K562 (cell line): ENCODE data around the gene SRRM4.

Source experiments
- MNT ChIP-seq, 2 experiments: fragments of 450-650 bp; conservative IDR thresholded peaks; 2 replicates each; pipeline ENCODE4 v1.6.1; 2017; ENCODE audit warnings: mild to moderate bottlenecking in 2 of 2, moderate library complexity in 2 of 2
- MTA3 ChIP-seq: fragments of 450-650 bp; formaldehyde crosslinking; IDR thresholded peaks from 2 replicates; pipeline ENCODE4 v1.6.1; 2017; ENCODE audit warnings: mild to moderate bottlenecking, borderline replicate concordance
- NBN ChIP-seq: fragments of 450-650 bp; IDR thresholded peaks from 2 replicates; pipeline ENCODE4 v1.6.1; 2016; ENCODE audit warnings: low read depth, mild to moderate bottlenecking
- SMARCA4 ChIP-seq: fragments of 450-650 bp; IDR thresholded peaks from 2 replicates; pipeline ENCODE4 v1.6.1; 2016
- ZBTB11 ChIP-seq, 3 experiments: fragments of 200-800 bp in 1 of 3; fragments of 250-450 bp in 1 of 3; fragments of 450-650 bp in 1 of 3; sonication (Bioruptor Pico) in 1 of 3; sonication (Bioruptor generic) in 1 of 3; formaldehyde crosslinking in 1 of 3; IDR thresholded peaks; 2 replicates each; pipeline versions ENCODE4 v1.6.1 to v1.8.0; 2016 to 2022; ENCODE audit warnings: mild to moderate bottlenecking in 2 of 3, missing genetic modification characterization in 2 of 3, missing compliant biosample characterization in 1 of 3, moderate library complexity in 1 of 3
- ZFX ChIP-seq: sonication (generic); formaldehyde crosslinking; IDR thresholded peaks from 2 replicates; pipeline ENCODE4 v1.8.0; 2022; ENCODE audit warnings: mild to moderate bottlenecking, missing genetic modification reagents, moderate library complexity
- ZNF830 ChIP-seq: fragments of 250-450 bp; sonication (Bioruptor Pico); IDR thresholded peaks from 2 replicates; pipeline ENCODE4 v1.5.0; 2021; ENCODE audit warnings: mild to moderate bottlenecking
- TF ChIP-seq, protein P1 (sequence below): IDR thresholded peaks from 2 replicates; pipeline ENCODE4 v1.6.1; 2011; ENCODE audit not compliant: insufficient read length; ENCODE audit errors: extremely low read depth
- TF ChIP-seq, protein P2 (sequence below), 3 experiments: IDR thresholded peaks in 2 of 3; conservative IDR thresholded peaks in 1 of 3; 2 replicates each; pipeline ENCODE4 v1.5.1; 2011 to 2012; ENCODE audit warnings: low read length in 3 of 3, mild to moderate bottlenecking in 3 of 3, control low read depth in 2 of 3, improper control_type of control experiment in 1 of 3, inconsistent platforms in 1 of 3, low read depth in 1 of 3, mixed read lengths in 1 of 3, moderate library complexity in 1 of 3; ENCODE audit not compliant: insufficient read depth in 2 of 3
- TF ChIP-seq, protein P3 (sequence below), 2 experiments: fragments of 450-650 bp in 1 of 2; sonication (generic) in 1 of 2; formaldehyde crosslinking in 1 of 2; IDR thresholded peaks; 2 replicates each; pipeline versions ENCODE4 v1.7.1 to v1.9.0; 2016 to 2022; ENCODE audit warnings: inconsistent platforms in 1 of 2, mild to moderate bottlenecking in 1 of 2, missing genetic modification reagents in 1 of 2
- TF ChIP-seq, protein P4 (sequence below): sonication (generic); formaldehyde crosslinking; IDR thresholded peaks from 2 replicates; pipeline ENCODE4 v1.5.0; 2020; ENCODE audit warnings: missing genetic modification reagents

DNA sequence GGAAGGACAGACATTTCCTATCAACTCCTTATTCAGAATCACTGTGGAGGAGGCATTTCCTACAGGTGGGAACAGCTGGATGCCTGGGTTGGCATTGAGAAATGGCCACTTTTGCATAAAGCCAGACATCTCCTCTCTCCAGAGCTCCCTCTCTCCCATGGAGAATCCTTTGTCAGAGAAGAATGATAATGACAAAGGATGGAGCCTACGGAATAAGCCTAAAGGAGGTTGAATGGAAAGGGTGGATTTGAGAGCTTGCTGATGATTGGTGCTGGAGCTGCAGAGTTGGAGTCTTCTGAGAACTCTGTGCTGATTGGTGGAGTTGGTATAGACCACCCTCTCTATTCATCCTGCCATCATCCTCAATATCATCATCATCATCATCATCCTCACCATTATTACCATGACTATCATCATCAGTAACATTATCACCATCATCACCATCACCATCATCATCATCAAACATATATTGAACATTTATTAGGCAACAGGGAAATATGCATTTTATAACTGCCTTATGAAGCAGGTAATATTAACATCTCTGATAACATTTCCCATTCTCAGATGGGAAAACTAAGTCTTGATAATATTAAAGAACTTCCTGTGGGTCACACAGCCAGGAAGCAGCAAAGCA, 108.2 kb downstream of the SRRM4 start:
- TF ChIP-seq SMARCA4 (no peak), ZBTB11 (CRISPR knock-in tag; IDR thresholded peaks at IDR 0.05) (no peak), MNT (conservative IDR thresholded peaks at IDR 0.05) (no peak), NBN (no peak), MTA3 (no peak), ZNF830 (CRISPR knock-in tag) (no peak), ZFX (no peak)
- TF ChIP-seq, protein P1, sequence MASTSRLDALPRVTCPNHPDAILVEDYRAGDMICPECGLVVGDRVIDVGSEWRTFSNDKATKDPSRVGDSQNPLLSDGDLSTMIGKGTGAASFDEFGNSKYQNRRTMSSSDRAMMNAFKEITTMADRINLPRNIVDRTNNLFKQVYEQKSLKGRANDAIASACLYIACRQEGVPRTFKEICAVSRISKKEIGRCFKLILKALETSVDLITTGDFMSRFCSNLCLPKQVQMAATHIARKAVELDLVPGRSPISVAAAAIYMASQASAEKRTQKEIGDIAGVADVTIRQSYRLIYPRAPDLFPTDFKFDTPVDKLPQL, result no peak
- TF ChIP-seq, protein P2, sequence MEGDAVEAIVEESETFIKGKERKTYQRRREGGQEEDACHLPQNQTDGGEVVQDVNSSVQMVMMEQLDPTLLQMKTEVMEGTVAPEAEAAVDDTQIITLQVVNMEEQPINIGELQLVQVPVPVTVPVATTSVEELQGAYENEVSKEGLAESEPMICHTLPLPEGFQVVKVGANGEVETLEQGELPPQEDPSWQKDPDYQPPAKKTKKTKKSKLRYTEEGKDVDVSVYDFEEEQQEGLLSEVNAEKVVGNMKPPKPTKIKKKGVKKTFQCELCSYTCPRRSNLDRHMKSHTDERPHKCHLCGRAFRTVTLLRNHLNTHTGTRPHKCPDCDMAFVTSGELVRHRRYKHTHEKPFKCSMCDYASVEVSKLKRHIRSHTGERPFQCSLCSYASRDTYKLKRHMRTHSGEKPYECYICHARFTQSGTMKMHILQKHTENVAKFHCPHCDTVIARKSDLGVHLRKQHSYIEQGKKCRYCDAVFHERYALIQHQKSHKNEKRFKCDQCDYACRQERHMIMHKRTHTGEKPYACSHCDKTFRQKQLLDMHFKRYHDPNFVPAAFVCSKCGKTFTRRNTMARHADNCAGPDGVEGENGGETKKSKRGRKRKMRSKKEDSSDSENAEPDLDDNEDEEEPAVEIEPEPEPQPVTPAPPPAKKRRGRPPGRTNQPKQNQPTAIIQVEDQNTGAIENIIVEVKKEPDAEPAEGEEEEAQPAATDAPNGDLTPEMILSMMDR (IDR thresholded peaks at IDR 0.05 in 2 of 3, conservative IDR thresholded peaks at IDR 0.05 in 1 of 3; ENCODE audit: insufficient read depth in 2 of 3, low read depth in 1 of 3, low read length in 3 of 3), result no peak
- TF ChIP-seq, protein P3, sequence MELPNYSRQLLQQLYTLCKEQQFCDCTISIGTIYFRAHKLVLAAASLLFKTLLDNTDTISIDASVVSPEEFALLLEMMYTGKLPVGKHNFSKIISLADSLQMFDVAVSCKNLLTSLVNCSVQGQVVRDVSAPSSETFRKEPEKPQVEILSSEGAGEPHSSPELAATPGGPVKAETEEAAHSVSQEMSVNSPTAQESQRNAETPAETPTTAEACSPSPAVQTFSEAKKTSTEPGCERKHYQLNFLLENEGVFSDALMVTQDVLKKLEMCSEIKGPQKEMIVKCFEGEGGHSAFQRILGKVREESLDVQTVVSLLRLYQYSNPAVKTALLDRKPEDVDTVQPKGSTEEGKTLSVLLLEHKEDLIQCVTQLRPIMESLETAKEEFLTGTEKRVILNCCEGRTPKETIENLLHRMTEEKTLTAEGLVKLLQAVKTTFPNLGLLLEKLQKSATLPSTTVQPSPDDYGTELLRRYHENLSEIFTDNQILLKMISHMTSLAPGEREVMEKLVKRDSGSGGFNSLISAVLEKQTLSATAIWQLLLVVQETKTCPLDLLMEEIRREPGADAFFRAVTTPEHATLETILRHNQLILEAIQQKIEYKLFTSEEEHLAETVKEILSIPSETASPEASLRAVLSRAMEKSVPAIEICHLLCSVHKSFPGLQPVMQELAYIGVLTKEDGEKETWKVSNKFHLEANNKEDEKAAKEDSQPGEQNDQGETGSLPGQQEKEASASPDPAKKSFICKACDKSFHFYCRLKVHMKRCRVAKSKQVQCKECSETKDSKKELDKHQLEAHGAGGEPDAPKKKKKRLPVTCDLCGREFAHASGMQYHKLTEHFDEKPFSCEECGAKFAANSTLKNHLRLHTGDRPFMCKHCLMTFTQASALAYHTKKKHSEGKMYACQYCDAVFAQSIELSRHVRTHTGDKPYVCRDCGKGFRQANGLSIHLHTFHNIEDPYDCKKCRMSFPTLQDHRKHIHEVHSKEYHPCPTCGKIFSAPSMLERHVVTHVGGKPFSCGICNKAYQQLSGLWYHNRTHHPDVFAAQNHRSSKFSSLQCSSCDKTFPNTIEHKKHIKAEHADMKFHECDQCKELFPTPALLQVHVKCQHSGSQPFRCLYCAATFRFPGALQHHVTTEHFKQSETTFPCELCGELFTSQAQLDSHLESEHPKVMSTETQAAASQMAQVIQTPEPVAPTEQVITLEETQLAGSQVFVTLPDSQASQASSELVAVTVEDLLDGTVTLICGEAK (IDR thresholded peaks at IDR 0.05), result no peak
- TF ChIP-seq, protein P3 (CRISPR knock-in tag; IDR thresholded peaks at IDR 0.05), result no peak
- TF ChIP-seq, protein P4, sequence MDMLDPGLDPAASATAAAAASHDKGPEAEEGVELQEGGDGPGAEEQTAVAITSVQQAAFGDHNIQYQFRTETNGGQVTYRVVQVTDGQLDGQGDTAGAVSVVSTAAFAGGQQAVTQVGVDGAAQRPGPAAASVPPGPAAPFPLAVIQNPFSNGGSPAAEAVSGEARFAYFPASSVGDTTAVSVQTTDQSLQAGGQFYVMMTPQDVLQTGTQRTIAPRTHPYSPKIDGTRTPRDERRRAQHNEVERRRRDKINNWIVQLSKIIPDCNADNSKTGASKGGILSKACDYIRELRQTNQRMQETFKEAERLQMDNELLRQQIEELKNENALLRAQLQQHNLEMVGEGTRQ (CRISPR knock-in tag), result no peak
